WTC11 (cell line): Measurements from ENCODE around the gene ARG1. TPM values are rescaled to one million over a fixed set of nuclear protein-coding genes. Genes with fewer than 3 reads are reported as not detected.

Source experiments
- ATAC-seq: fragments of 200-7000 bp; cut with Tn5 transposase; 2 replicates; pipeline ENCODE4 v1.10.0; 2021; ENCODE audit warnings: mild to moderate bottlenecking, moderate library complexity
- CTCF ChIA-PET: fragments of 300-600 bp; sonication (Branson Sonifier 250); formaldehyde crosslinking; loops from one replicate; lab custom pipeline; 2021; ENCODE audit warnings: antibody characterized with exemption; lab: Charles Lee
- POLR2A ChIA-PET: fragments of 350-600 bp; sonication (Branson Sonifier 250); formaldehyde crosslinking; loops from one replicate; lab custom pipeline; 2021; ENCODE audit warnings: antibody characterized with exemption; lab: Charles Lee
- DNase-seq: peaks from one replicate; pipeline ENCODE4 v3.0.0; 2021; ENCODE audit warnings: low spot score
- H3K27ac Mint-ChIP-seq: 2 replicates; pipeline ENCODE4 v1.8.0; 2021; ENCODE audit warnings: mixed read lengths
- H3K27me3 Mint-ChIP-seq: 2 replicates; pipeline ENCODE4 v1.8.0; 2021; ENCODE audit warnings: low read depth, mild to moderate bottlenecking, moderate library complexity, mixed read lengths
- H3K36me3 Mint-ChIP-seq: 2 replicates; pipeline ENCODE4 v1.8.0; 2021; ENCODE audit warnings: mixed read lengths
- H3K4me1 Mint-ChIP-seq: 2 replicates; pipeline ENCODE4 v1.8.0; 2022; ENCODE audit warnings: mixed read lengths
- H3K4me3 Mint-ChIP-seq: 2 replicates; pipeline ENCODE4 v1.8.0; 2021; ENCODE audit warnings: mild to moderate bottlenecking, moderate library complexity, mixed read lengths
- H3K9me3 Mint-ChIP-seq: 2 replicates; pipeline ENCODE4 v1.8.0; 2021; ENCODE audit warnings: mixed read lengths
- AR ChIP-seq: fragments of 250-450 bp; sonication (Bioruptor Pico); IDR thresholded peaks from 2 replicates; pipeline ENCODE4 v1.9.0; 2021; ENCODE audit warnings: mild to moderate bottlenecking
- ATF6 ChIP-seq: sonication (generic); formaldehyde crosslinking; IDR thresholded peaks from 2 replicates; pipeline ENCODE4 v1.8.1; 2023; ENCODE audit warnings: mild to moderate bottlenecking, missing genetic modification reagents
- CTCF ChIP-seq: fragments of 200-600 bp; IDR thresholded peaks from 2 replicates; pipeline ENCODE4 v1.8.0; 2022; ENCODE audit warnings: antibody characterized with exemption
- E2F5 ChIP-seq: sonication (generic); formaldehyde crosslinking; IDR thresholded peaks from 2 replicates; pipeline ENCODE4 v1.8.1; 2022; ENCODE audit warnings: mild to moderate bottlenecking, moderate library complexity, missing genetic modification reagents
- FOXP1 ChIP-seq: sonication (generic); formaldehyde crosslinking; IDR thresholded peaks from 2 replicates; pipeline ENCODE4 v1.8.0; 2022; ENCODE audit warnings: missing genetic modification reagents, mild to moderate bottlenecking, moderate library complexity, borderline replicate concordance
- GRHL2 ChIP-seq: fragments of 250-450 bp; sonication (Bioruptor Pico); IDR thresholded peaks from 2 replicates; pipeline ENCODE4 v1.8.0; 2022; ENCODE audit warnings: mild to moderate bottlenecking, moderate library complexity; ENCODE audit not compliant: insufficient replicate concordance, severe bottlenecking
- JUN ChIP-seq: sonication (generic); formaldehyde crosslinking; IDR thresholded peaks from 2 replicates; pipeline ENCODE4 v1.8.0; 2023; ENCODE audit warnings: mild to moderate bottlenecking, missing genetic modification reagents
- MAX ChIP-seq: sonication (generic); formaldehyde crosslinking; IDR thresholded peaks from 2 replicates; pipeline ENCODE4 v1.8.0; 2022; ENCODE audit warnings: mild to moderate bottlenecking, missing genetic modification reagents
- MYBL2 ChIP-seq: sonication (generic); formaldehyde crosslinking; IDR thresholded peaks from 2 replicates; pipeline ENCODE4 v1.8.1; 2023; ENCODE audit warnings: mild to moderate bottlenecking, moderate library complexity, missing genetic modification reagents
- NFE2L1 ChIP-seq: sonication (generic); formaldehyde crosslinking; IDR thresholded peaks from 2 replicates; pipeline ENCODE4 v1.8.1; 2023; ENCODE audit warnings: missing genetic modification reagents
- NR2C2 ChIP-seq: sonication (generic); formaldehyde crosslinking; IDR thresholded peaks from 2 replicates; pipeline ENCODE4 v1.8.0; 2022; ENCODE audit warnings: mild to moderate bottlenecking, missing genetic modification reagents
- NR3C1 ChIP-seq: sonication (generic); formaldehyde crosslinking; conservative IDR thresholded peaks from 2 replicates; pipeline ENCODE4 v1.8.1; 2023; ENCODE audit warnings: low read depth, mild to moderate bottlenecking, missing genetic modification reagents
- PREB ChIP-seq: sonication (generic); formaldehyde crosslinking; IDR thresholded peaks from 2 replicates; pipeline ENCODE4 v1.8.1; 2022; ENCODE audit warnings: mild to moderate bottlenecking, missing genetic modification reagents, moderate library complexity, borderline replicate concordance
- RORB ChIP-seq: fragments of 250-450 bp; sonication (Bioruptor Pico); IDR thresholded peaks from 2 replicates; pipeline ENCODE4 v1.9.0; 2021; ENCODE audit warnings: mild to moderate bottlenecking
- USF2 ChIP-seq: sonication (generic); formaldehyde crosslinking; IDR thresholded peaks from 2 replicates; pipeline ENCODE4 v1.8.1; 2023; ENCODE audit warnings: mild to moderate bottlenecking, missing genetic modification reagents, moderate library complexity
- ZNF317 ChIP-seq: sonication (generic); formaldehyde crosslinking; IDR thresholded peaks from 2 replicates; pipeline ENCODE4 v1.8.1; 2023; ENCODE audit warnings: low read depth, mild to moderate bottlenecking, moderate library complexity, missing genetic modification reagents, borderline replicate concordance
- ZNF396 ChIP-seq: fragments of 250-450 bp; sonication (Bioruptor Pico); IDR thresholded peaks from 2 replicates; pipeline ENCODE4 v1.8.0; 2021; ENCODE audit warnings: mild to moderate bottlenecking, moderate library complexity, borderline replicate concordance
- ZNF425 ChIP-seq: fragments of 250-450 bp; sonication (Bioruptor Pico); conservative IDR thresholded peaks from 2 replicates; pipeline ENCODE4 v1.9.0; 2021; ENCODE audit warnings: mild to moderate bottlenecking
- ZNF671 ChIP-seq: fragments of 250-450 bp; sonication (Bioruptor Pico); IDR thresholded peaks from 2 replicates; pipeline ENCODE4 v1.8.0; 2021; ENCODE audit warnings: mild to moderate bottlenecking
- total RNA-seq: library from RNA; stranded (reverse); gene quantifications from 3 replicates; pipeline ENCODE4 v1.2.3, GENCODE V29; 2021

Gene ARG1
- total RNA-seq, 1 experiment from 2014 or later: 0.15 TPM

- TF ChIP-seq PREB (CRISPR knock-in tag) (no peak), JUN (no peak), GRHL2 (CRISPR knock-in tag) (no peak), ZNF317 (CRISPR knock-in tag) (no peak), ZNF425 (CRISPR knock-in tag) (no peak)
These were observed 19.9 kb downstream of the ARG1 start (continued) for GRCh38 chr6:131592935-131593334.

GRCh38 chr6:131594074-131594473 lies 21.0 kb downstream of the ARG1 start:
- H3K4me3 Mint-ChIP-seq: no peak overlapping the region
- ChIA-PET CTCF (no interaction called here), POLR2A (no interaction called here)
- H3K4me1 Mint-ChIP-seq: no peaks in the 10 kb centered on the region
- TF ChIP-seq NFE2L1 (CRISPR knock-in tag) (no peak), NR2C2 (CRISPR knock-in tag) (no peak), NR3C1 (CRISPR knock-in tag) (no peak), USF2 (CRISPR knock-in tag) (no peak), ZNF671 (CRISPR knock-in tag) (no peak), ZNF396 (CRISPR knock-in tag) (no peak), MYBL2 (CRISPR knock-in tag) (no peak)
- DNase-seq (no peak), ATAC-seq (no peak)
- no peak overlapping the region for H3K27ac Mint-ChIP-seq
- H3K27me3 Mint-ChIP-seq: no peaks in the 10 kb centered on the region
- H3K9me3 Mint-ChIP-seq: no peaks in the 10 kb centered on the region
- H3K36me3 Mint-ChIP-seq: peaks cover 53% of the 10 kb centered on the region

- peaks cover 52% of the 10 kb centered on the region for H3K36me3 Mint-ChIP-seq
- TF ChIP-seq CTCF (0 out of 2 replicates have a peak, but pooled peaks have one; percentile 11), FOXP1 (no peak)
- TF ChIP-seq, all 79 proteins: peak for 1
- H3K27ac Mint-ChIP-seq: no peak overlapping the region
- ATAC-seq: no peak
- H3K4me3 Mint-ChIP-seq: no peak overlapping the region
- H3K9me3 Mint-ChIP-seq: no peaks in the 10 kb centered on the region
- POLR2A ChIA-PET: interaction anchor here (0.7 kb wide), 1 partner anchor 10 kb away, joined by 3 read pairs; no protein-coding TSS in a partner anchor
- H3K4me1 Mint-ChIP-seq: no peaks in the 10 kb centered on the region
- no peaks in the 10 kb centered on the region for H3K27me3 Mint-ChIP-seq
- DNase-seq: no peak
- CTCF ChIA-PET: interaction anchor here (0.6 to 1.5 kb wide), 6 partner anchors 14 to 435 kb away, joined by 3 to 7 read pairs (median 4); partner anchors contain the start of gene MED23
These were observed 24.4 kb downstream of the ARG1 start for GRCh38 chr6:131597446-131597845.

- no peaks in the 10 kb centered on the region for H3K4me1 Mint-ChIP-seq
- H3K9me3 Mint-ChIP-seq: no peaks in the 10 kb centered on the region
- ChIA-PET CTCF (interaction anchor here (1.0 kb wide), 1 partner anchor 27 kb away, joined by 3 read pairs; the partner anchor contains the start of gene MED23), POLR2A (no interaction called here)
- DNase-seq (no peak), ATAC-seq (no peak)
- H3K36me3 Mint-ChIP-seq: peaks cover 37% of the 10 kb centered on the region
- H3K27me3 Mint-ChIP-seq: no peaks in the 10 kb centered on the region
- H3K4me3 Mint-ChIP-seq: no peak overlapping the region
- H3K27ac Mint-ChIP-seq: no peak overlapping the region
- TF ChIP-seq ATF6 (CRISPR knock-in tag) (no peak), RORB (CRISPR knock-in tag) (no peak), MAX (CRISPR knock-in tag) (no peak), E2F5 (no peak), AR (CRISPR knock-in tag) (no peak)
These were observed 27.7 kb downstream of the ARG1 start for GRCh38 chr6:131600716-131601115.
